Bronchial epithelial cell (primary cell): ENCODE measurements around the gene MICU1. TPM values are rescaled to one million over a fixed set of nuclear protein-coding genes. Genes with fewer than 3 reads are reported as not detected.
A peak's percentile ranks its signal among the peaks of the same experiment; 100 is the strongest.
"Not testable (repeated sequence)": the region's sequence is repeated elsewhere in the genome, so short reads cannot be mapped to it uniquely, and the experiment has no call there.

ENCODE experiments used
- DNase-seq: peaks from one replicate; pipeline ENCODE4 v3.0.0-alpha.2; 2010; ENCODE audit warnings: low read depth
- FAIRE-seq: peaks from 2 replicates; lab custom pipeline; 2011; peaks lifted over from hg19 to GRCh38; lab: Jason Lieb, UNC
- H3K27me3 ChIP-seq: 2 replicates; pipeline ENCODE4 v1.5.1; 2011; ENCODE audit warnings: low read length; ENCODE audit not compliant: control insufficient read depth, insufficient read depth
- H3K36me3 ChIP-seq: 2 replicates; pipeline ENCODE4 v1.5.1; 2011; ENCODE audit warnings: low read length; ENCODE audit not compliant: control insufficient read depth, insufficient read depth
- H3K4me3 ChIP-seq: 2 replicates; pipeline ENCODE4 v1.5.1; 2011; ENCODE audit warnings: mild to moderate bottlenecking, low read depth, low read length, control low read depth
- total RNA-seq: library from RNA; depleted of rRNA; stranded (reverse); fragments of >200 nt; gene quantifications from 2 replicates; pipeline ENCODE4 v1.2.1, GENCODE V29; 2014
- TF ChIP-seq, protein P1 (sequence below): IDR thresholded peaks from 2 replicates; pipeline ENCODE4 v1.5.1; 2011; ENCODE audit warnings: mild to moderate bottlenecking, moderate library complexity, low read length, control low read depth, inconsistent platforms; ENCODE audit not compliant: insufficient read depth, severe bottlenecking

MICU1 gene
- total RNA-seq, 1 donor from 2014 or later = 20.8 TPM

DNA sequence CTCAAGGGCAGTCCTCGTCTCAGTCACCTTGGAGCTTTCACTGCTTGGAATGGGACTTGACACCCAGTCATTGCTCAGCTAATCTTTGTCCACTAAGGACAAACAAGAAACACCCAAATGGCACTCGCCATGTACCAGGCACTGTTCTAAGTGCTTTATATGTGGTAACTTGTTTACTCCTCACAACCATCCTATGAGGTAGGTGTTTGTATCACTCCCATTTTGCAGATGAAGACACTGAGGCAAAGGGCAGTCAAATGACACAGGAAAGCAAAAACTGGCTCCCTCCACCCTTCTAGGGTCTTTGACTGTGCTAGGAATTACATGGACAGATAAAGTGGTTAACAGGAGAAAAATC lies 295.8 kb downstream of the MICU1 start:
- H3K36me3 ChIP-seq = peaks cover 2% of the 10 kb centered on the region
- FAIRE-seq (no peak), DNase-seq (no peak)
- TF ChIP-seq, protein P1, sequence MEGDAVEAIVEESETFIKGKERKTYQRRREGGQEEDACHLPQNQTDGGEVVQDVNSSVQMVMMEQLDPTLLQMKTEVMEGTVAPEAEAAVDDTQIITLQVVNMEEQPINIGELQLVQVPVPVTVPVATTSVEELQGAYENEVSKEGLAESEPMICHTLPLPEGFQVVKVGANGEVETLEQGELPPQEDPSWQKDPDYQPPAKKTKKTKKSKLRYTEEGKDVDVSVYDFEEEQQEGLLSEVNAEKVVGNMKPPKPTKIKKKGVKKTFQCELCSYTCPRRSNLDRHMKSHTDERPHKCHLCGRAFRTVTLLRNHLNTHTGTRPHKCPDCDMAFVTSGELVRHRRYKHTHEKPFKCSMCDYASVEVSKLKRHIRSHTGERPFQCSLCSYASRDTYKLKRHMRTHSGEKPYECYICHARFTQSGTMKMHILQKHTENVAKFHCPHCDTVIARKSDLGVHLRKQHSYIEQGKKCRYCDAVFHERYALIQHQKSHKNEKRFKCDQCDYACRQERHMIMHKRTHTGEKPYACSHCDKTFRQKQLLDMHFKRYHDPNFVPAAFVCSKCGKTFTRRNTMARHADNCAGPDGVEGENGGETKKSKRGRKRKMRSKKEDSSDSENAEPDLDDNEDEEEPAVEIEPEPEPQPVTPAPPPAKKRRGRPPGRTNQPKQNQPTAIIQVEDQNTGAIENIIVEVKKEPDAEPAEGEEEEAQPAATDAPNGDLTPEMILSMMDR = no peak
- H3K4me3 ChIP-seq = no peak overlapping the region
- no peaks in the 10 kb centered on the region for H3K27me3 ChIP-seq

DNA sequence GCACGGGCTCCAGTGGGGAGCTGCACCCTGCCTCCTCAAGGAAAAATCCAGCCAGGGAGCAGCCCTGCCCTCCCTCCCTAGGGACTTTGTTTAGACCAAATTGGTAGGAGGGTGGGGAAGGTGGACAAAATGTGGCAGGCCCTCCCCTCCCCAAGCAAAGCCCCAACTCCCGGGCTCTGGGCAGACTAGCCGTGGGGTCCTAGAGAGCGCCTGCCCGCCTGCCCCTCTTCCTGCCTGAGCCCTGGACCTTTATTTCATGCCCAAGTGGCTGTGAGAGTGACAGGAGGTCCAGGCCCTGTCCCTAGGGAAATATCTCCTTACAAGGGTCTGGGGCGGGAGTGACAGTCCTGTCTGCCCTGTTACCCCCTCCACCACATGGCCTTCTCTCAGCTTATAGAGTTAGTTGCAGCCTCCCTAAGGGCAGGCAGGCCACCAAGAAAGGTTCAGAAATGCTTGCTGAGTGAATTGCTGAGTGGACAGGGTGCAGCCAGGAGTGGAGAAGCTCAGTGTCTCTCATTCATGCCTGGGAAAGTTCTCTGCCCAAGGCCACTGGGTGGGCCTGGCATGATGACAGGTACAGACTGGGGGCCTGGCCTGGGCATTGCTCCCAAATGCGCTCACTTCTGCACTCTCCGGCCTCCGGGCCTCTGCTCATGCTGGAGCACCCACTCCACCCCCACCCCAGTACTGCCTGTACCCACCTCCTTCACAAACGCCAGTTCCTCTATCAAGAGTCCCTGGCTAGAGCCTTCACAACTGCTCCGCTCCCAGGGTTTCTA lies 296.4 kb downstream of the MICU1 start:
- Histone ChIP-seq H3K27me3 (no peaks in the 10 kb centered on the region), H3K4me3 (no peak overlapping the region), H3K36me3 (peaks cover 1% of the 10 kb centered on the region)
- TF ChIP-seq, protein P1 = no peak
- FAIRE-seq (no peak), DNase-seq (no peak)

DNA sequence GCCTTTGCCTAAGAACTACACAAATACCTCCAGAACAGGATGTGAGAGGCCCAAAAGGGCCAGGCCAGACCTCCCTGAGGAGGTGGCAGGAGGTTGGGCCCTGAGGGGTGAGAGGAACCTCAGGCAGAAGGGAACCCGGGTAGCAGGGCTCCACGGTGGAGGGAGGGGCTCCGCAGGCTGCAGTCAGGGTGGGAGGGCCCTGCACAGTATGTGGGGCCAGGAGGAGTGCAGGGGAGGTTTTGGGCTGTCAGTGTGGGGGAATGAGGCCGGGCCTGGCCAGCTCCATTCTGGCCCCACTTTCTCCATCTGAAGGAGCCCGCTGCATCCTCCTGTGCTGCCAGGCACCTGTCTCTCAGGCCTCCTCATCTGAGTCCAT lies 297.1 kb downstream of the MICU1 start:
- DNase-seq (no peak), FAIRE-seq (no peak)
- H3K27me3 ChIP-seq = no peaks in the 10 kb centered on the region
- H3K36me3 ChIP-seq = peaks cover 1% of the 10 kb centered on the region
- TF ChIP-seq, protein P1 = no peak
- H3K4me3 ChIP-seq = no peak overlapping the region

DNA sequence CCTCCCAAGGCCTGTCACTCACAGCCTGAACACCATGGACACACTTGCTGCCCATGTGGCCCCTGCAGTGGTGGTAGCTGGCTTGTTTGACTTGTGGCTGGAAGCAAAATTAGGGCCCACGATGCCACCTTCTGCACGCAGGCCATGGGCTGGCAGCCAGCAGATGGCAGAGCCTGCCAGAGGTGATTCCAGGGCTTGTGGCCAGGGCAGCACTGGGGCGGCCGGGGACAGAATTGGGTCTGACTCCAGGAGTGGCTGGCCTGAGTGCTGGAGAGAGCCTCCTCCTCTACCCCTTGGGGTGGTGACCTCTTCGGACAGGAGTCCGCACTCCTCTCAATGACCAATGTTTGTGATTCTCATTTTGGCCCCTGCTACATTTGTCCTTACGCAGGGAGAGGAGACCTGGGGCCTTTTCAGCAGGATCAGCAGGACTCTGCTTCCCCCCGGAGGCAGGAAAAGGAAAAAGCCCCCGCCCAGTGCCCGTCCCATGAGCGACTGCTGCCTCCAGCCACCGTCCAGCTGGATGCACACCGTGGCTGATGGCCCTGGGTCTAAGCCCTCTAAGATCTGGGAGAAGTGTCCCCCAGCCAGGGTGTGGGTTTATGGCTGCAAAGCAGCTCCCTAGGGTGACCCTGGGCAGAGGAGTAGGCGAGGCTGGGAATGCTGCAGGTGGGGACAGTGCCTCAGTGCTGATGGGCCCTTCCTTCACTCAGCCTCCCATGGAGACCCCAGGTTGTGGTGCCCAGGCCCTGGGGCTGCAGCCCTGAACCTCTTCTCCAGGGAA lies 297.6 kb downstream of the MICU1 start:
- Histone ChIP-seq H3K4me3 (no peak overlapping the region), H3K27me3 (no peaks in the 10 kb centered on the region), H3K36me3 (no peaks in the 10 kb centered on the region)
- FAIRE-seq (no peak), DNase-seq (peak; percentile 40)
- TF ChIP-seq, protein P1 = peak; percentile 62

DNA sequence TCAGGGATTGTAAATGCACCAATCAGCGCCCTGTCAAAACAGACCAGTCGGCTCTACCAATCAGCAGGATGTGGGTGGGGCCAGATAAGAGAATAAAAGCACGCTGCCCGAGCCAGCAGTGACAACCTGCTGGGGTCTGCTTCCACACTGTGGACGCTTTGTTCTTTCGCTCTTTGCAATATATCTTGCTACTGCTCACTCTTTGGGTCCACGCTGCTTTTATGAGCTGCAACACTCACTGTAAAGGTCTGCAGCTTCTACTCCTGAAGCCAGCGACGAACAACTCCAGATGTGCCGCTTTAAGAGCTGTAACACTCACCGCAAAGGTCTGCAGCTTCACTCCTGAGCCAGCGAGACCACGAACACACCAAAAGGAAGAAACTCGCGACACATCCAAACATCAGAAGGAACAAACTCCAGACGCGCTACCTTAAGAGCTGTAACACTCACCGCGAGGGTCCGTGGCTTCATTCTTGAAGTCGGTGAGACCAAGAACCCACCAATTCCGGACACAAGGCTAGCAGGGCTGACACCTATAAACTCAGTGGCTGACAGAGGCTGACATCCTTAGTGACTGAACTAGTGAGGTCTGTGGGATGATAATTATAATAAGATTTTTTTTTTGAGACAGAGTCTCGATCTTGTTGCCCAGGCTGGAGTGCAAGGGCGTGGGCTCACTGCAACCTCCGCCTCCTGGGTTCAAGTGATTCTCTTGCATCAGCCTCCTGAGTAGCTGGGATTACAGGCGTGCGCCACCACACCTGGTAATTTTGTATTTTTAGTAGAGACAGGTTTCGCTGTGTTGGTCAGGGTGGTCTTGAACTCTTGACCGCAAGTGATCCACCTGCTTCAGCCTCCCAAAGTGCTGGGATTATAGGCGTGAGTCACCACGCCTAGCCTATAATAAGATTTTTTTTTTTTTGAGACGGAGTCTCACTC lies 298.9 kb downstream of the MICU1 start:
- FAIRE-seq, H3K4me3 ChIP-seq, H3K36me3 ChIP-seq, H3K27me3 ChIP-seq, DNase-seq: not testable (repeated sequence)

DNA sequence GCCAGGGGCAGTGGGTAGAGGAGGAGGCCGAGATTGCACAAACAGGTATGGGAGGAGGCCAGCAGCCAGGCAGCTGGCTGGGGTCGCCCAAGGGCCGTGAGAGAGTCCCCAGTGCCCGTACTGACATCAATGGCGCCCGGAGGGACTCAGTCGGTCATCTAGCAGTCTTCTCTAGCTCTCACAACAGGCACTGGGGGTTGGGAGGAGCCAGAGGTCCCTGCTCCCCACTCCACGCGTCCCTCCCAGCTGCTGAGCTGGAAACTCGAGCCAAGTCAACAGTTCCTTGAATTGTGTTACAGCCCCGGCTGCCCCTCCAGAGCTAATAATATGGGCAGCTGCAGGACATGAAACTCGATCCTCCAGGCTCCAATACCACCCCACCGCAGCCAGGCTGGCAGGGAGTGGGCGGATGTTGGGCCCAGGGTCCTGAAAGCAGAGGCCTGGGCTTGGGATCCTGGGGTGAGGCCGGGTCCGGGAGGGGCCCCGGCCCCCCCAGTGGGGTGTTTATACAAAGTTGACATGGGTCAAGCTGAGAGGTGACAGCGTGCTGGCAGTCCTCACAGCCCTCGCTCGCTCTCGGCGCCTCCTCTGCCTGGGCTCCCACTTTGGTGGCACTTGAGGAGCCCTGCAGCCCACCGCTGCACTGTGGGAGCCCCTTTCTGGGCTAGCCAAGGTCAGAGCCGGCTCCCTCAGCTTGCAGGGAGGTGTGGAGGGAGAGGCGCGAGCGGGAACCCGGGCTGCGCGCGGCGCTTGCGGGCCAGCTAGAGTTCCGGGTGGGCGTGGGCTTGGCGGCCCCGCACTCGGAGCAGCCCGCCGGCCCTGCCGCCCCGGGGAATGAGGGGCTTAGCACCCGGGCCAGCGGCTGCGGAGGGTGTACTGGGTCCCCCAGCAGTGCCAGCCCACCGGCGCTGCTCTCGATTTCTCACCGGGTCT lies 300.4 kb downstream of the MICU1 start:
- DNase-seq, H3K4me3 ChIP-seq, FAIRE-seq, H3K27me3 ChIP-seq, H3K36me3 ChIP-seq: not testable (repeated sequence)
